Spleen (tissue), 11 donors: ENCODE measurements around the gene NLGN1. TPM values are rescaled to one million over a fixed set of nuclear protein-coding genes. Genes with fewer than 3 reads are reported as not detected.

Source experiments
- DNase-seq: peaks from one replicate; pipeline ENCODE4 v3.0.0-alpha.2; 2020
- H3K27ac ChIP-seq, 8 donors: fragments of 200-600 bp; sonication (generic) in 7 of 8; 1 replicate in 4 of 8; 2 replicates in 4 of 8; pipeline versions ENCODE4 v1.5.0 to v1.8.0; 2016 to 2021; ENCODE audit warnings: inconsistent platforms in 4 of 8, mild to moderate bottlenecking in 4 of 8, moderate library complexity in 1 of 8
- H3K27me3 ChIP-seq, 7 donors: fragments of 200-600 bp; sonication (generic) in 6 of 7; replicated peaks in 1 of 7; 1 replicate in 4 of 7; 2 replicates in 3 of 7; pipeline versions ENCODE4 v1.5.0 to v1.8.0; 2016 to 2021; ENCODE audit warnings: inconsistent platforms in 3 of 7, mild to moderate bottlenecking in 1 of 7
- H3K36me3 ChIP-seq, 6 donors: fragments of 200-600 bp; sonication (generic) in 5 of 6; 1 replicate in 4 of 6; 2 replicates in 2 of 6; pipeline versions ENCODE4 v1.5.0 to v1.8.0; 2016 to 2021; ENCODE audit warnings: inconsistent platforms in 2 of 6
- H3K4me1 ChIP-seq, 6 donors: fragments of 200-600 bp; sonication (generic) in 5 of 6; 1 replicate in 3 of 6; 2 replicates in 3 of 6; pipeline versions ENCODE4 v1.5.0 to v1.8.0; 2016 to 2021; ENCODE audit warnings: inconsistent platforms in 3 of 6
- H3K4me3 ChIP-seq, 8 donors: fragments of 200-600 bp; sonication (generic) in 7 of 8; 1 replicate in 4 of 8; 2 replicates in 4 of 8; pipeline versions ENCODE4 v1.5.0 to v1.8.0; 2016 to 2021; ENCODE audit warnings: inconsistent platforms in 4 of 8, mild to moderate bottlenecking in 4 of 8, moderate library complexity in 2 of 8
- H3K9me3 ChIP-seq, 8 donors: fragments of 200-600 bp; sonication (generic) in 7 of 8; 1 replicate in 4 of 8; 2 replicates in 4 of 8; pipeline versions ENCODE4 v1.5.0 to v1.8.0; 2016 to 2021; ENCODE audit warnings: inconsistent platforms in 4 of 8
- POLR2A ChIP-seq, 3 donors: fragments of 450-650 bp; IDR thresholded peaks; one replicate each; pipeline ENCODE4 v1.5.1; 2017; ENCODE audit warnings: antibody characterized with exemption in 3 of 3, mild to moderate bottlenecking in 1 of 3
- POLR2AphosphoS5 ChIP-seq, 3 donors: sonication (generic); formaldehyde crosslinking; IDR thresholded peaks; one replicate each; pipeline ENCODE4 v1.5.1; 2017; ENCODE audit warnings: antibody characterized with exemption in 3 of 3
- WGBS, 5 donors: extraction: QIAGEN DNeasy Blood & Tissue Kit in 3 of 5; methylation state at CpG; one replicate each; pipeline versions ENCODE4 v1.1.5 to v1.1.7; 2013 to 2018; 5-methylcytosine and 5-hydroxymethylcytosine counted together
- intact Hi-C: fragments of 100-400 bp; cut with DNase I; formaldehyde crosslinking; loops from one replicate; pipeline ENCODE4 v1.15.0; 2023; ENCODE audit warnings: low total_unique reads
- polyA plus RNA-seq, 3 donors: library from polyadenylated mRNA; stranded (reverse); fragments of 200-250 nt; gene quantifications; one replicate each; pipeline ENCODE4 v1.2.1, GENCODE V29; 2013
- total RNA-seq, 7 donors: library from RNA; depleted of rRNA in 3 of 7; stranded (reverse); fragments of >200 nt in 3 of 7; fragmentation: NEBNext Ultra II Directional in 4 of 7; extraction: Animal tissue kit (Norgen Biotek cat#: 25700) in 4 of 7; gene quantifications; one replicate each; pipeline versions ENCODE4 v1.1.0 to v1.2.1, GENCODE V29; 2016 to 2021
- TF ChIP-seq, protein P1 (sequence below), 11 experiments: fragments of 200-600 bp in 7 of 11; fragments of 450-650 bp in 4 of 11; sonication (generic) in 4 of 11; IDR thresholded peaks in 8 of 11; conservative IDR thresholded peaks in 3 of 11; 1 replicate in 7 of 11; 2 replicates in 4 of 11; pipeline versions ENCODE4 v1.4.0 to v1.8.0; 2016 to 2021; ENCODE audit warnings: antibody characterized with exemption in 11 of 11, inconsistent platforms in 4 of 11, mild to moderate bottlenecking in 1 of 11
- donor health status: healthy with polysubstance abuse.
- donor health status: DM: no; HTN: no; CAD: no; lungs with moderate emphysema.
- donor health status: DM: no; HTN: no; CAD: no.
- donor health status: Bipolar disorder and iron deficiency.
- donor health status: healthy.
- donor health status: DM: no; HTN: no; CAD: no.
- donor health status: DM: yes; HTN: yes; CAD: no.

The NLGN1 gene
- total and polyA plus RNA-seq, 10 donors: 0.03 to 0.13 (median 0.03) TPM; not detected in 7

- DNase-seq: no peak
- TF ChIP-seq, protein P1, sequence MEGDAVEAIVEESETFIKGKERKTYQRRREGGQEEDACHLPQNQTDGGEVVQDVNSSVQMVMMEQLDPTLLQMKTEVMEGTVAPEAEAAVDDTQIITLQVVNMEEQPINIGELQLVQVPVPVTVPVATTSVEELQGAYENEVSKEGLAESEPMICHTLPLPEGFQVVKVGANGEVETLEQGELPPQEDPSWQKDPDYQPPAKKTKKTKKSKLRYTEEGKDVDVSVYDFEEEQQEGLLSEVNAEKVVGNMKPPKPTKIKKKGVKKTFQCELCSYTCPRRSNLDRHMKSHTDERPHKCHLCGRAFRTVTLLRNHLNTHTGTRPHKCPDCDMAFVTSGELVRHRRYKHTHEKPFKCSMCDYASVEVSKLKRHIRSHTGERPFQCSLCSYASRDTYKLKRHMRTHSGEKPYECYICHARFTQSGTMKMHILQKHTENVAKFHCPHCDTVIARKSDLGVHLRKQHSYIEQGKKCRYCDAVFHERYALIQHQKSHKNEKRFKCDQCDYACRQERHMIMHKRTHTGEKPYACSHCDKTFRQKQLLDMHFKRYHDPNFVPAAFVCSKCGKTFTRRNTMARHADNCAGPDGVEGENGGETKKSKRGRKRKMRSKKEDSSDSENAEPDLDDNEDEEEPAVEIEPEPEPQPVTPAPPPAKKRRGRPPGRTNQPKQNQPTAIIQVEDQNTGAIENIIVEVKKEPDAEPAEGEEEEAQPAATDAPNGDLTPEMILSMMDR (IDR thresholded peaks at IDR 0.05 in 8 of 11, conservative IDR thresholded peaks at IDR 0.05 in 3 of 11): no peak
- TF ChIP-seq POLR2A (IDR thresholded peaks at IDR 0.05) (no peak), POLR2AphosphoS5 (IDR thresholded peaks at IDR 0.05) (no peak)
- no peaks in the 10 kb centered on the region for H3K36me3 ChIP-seq
- no peak overlapping the region for H3K27ac ChIP-seq
- no peak overlapping the region for H3K4me3 ChIP-seq
- no peaks in the 10 kb centered on the region for H3K27me3 ChIP-seq
- WGBS, 5 donors: 71 to 93% (median 79%) methylated on average over 4 of the region's 4 CpGs
- intact Hi-C loops: no loop called here
- H3K9me3 ChIP-seq: peaks cover 0 to 10% (median 4%) of the 10 kb centered on the region in 8 donors
- H3K4me1 ChIP-seq: no peaks in the 10 kb centered on the region
Observed at GRCh38 chr3:174016186-174016585, 618.6 kb downstream of the NLGN1 start.

DNA sequence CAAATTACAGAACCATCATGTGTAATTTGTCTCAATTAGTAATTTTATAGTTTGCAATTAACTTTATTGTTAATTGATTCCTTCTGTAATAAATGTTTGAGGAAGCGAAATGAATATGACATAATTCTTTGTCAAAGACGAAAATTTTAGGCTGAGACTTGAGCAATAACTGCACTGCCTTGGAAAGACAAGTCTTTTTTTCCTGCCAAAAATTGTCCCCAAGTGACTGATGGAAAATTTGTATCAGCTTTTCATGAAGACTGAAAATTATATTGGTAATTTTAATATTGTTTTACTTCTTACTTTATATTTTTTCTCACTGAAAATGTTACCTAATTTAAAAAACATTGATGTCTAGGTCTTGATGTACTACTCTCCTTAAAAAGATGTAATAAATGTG, 622.6 kb downstream of the NLGN1 start:
- Histone ChIP-seq H3K27ac (no peak overlapping the region), H3K4me1 (no peaks in the 10 kb centered on the region), H3K27me3 (no peaks in the 10 kb centered on the region), H3K36me3 (no peaks in the 10 kb centered on the region), H3K4me3 (no peak overlapping the region), H3K9me3 (peaks cover 0 to 10% (median 4%) of the 10 kb centered on the region in 8 donors)
- no peak for DNase-seq
- no peak for TF ChIP-seq POLR2AphosphoS5 (IDR thresholded peaks at IDR 0.05)
- no peak for TF ChIP-seq POLR2A (IDR thresholded peaks at IDR 0.05)
- TF ChIP-seq, protein P1 (IDR thresholded peaks at IDR 0.05 in 8 of 11, conservative IDR thresholded peaks at IDR 0.05 in 3 of 11): no peak
- intact Hi-C loops: no loop called here
- WGBS, 5 donors: 65 to 85% (median 73%) methylated on average over 2 of the region's 2 CpGs

DNA sequence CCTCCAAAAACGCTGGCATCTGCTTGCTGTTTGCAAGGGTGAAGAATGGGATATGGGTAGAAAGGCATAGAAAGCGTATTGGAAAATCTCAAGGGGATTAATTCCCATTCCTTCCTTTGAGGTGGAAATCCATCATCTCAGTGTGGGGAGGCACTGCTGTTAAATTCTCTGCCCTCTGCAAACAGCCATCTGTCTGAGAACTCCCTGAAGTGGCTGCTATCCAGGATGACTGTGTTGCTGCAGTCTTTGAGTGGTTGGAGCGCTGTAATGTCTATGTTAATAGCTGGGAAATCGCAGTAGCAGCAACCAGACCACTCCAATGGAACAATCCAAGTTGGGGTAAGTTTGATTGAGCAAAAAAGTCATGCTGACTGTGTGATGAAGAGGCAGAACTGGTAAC, 625.9 kb downstream of the NLGN1 start:
- no peak overlapping the region for H3K27ac ChIP-seq
- WGBS, 5 donors: 68 to 77% (median 73%) methylated on average over 4 of the region's 4 CpGs
- intact Hi-C loops: no loop called here

DNA sequence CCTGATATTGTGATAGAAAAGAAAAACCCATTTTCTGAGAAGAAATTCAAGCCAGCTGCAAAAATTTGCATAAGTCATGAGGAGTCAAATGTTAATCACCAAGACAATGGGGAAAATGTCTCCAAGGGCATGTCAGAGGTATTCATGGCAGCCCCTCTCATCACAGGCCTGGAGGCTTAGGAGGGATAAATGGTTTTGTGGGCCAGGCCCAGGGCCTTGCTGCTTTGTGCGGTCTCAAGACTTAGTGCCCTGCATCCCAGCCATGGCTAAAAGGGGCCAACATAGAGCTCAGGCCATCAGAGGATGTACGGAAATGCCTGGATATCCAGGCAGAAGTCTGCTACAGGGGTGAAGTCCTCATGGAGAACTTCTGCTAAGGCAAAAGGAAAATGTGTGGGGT, 631.1 kb downstream of the NLGN1 start:
- TF ChIP-seq POLR2AphosphoS5 (IDR thresholded peaks at IDR 0.05) (no peak), POLR2A (IDR thresholded peaks at IDR 0.05) (no peak)
- TF ChIP-seq, protein P1 (IDR thresholded peaks at IDR 0.05 in 8 of 11, conservative IDR thresholded peaks at IDR 0.05 in 3 of 11): no peak
- intact Hi-C loops: no loop called here

More for the DNA sequence above, 625.9 kb downstream of the NLGN1 start:
- no peak for DNase-seq
- Histone ChIP-seq H3K36me3 (no peaks in the 10 kb centered on the region), H3K9me3 (peaks cover 0 to 12% (median 8%) of the 10 kb centered on the region in 8 donors), H3K4me3 (no peak overlapping the region), H3K4me1 (no peaks in the 10 kb centered on the region), H3K27me3 (no peaks in the 10 kb centered on the region)
- TF ChIP-seq, protein P1 (IDR thresholded peaks at IDR 0.05 in 8 of 11, conservative IDR thresholded peaks at IDR 0.05 in 3 of 11): no peak
- TF ChIP-seq POLR2AphosphoS5 (IDR thresholded peaks at IDR 0.05) (no peak), POLR2A (IDR thresholded peaks at IDR 0.05) (no peak)

More for the DNA sequence above, 631.1 kb downstream of the NLGN1 start:
- no peaks in the 10 kb centered on the region for H3K27me3 ChIP-seq
- peaks cover 0 to 41% (median 22%) of the 10 kb centered on the region in 8 donors for H3K9me3 ChIP-seq
- no peak for DNase-seq
- no peak overlapping the region for H3K4me3 ChIP-seq
- 86 to 94% (median 92%) methylated on average over 2 of the region's 2 CpGs for WGBS, 5 donors
- H3K4me1 ChIP-seq: no peaks in the 10 kb centered on the region
- no peak overlapping the region for H3K27ac ChIP-seq
- H3K36me3 ChIP-seq: no peaks in the 10 kb centered on the region
